Stomach (tissue), 4 donors: ENCODE measurements around the gene STIM2.

Experiments used
- EP300 ChIP-seq: sonication (generic); formaldehyde crosslinking; IDR thresholded peaks from one replicate; pipeline ENCODE4 v1.6.1; 2017; ENCODE audit warnings: antibody characterized with exemption
- POLR2A ChIP-seq, 4 donors: fragments of 450-650 bp; IDR thresholded peaks; one replicate each; pipeline ENCODE4 v1.6.1; 2016; ENCODE audit warnings: antibody characterized with exemption in 4 of 4, control low read depth in 2 of 4, mild to moderate bottlenecking in 1 of 4, moderate library complexity in 1 of 4
- POLR2AphosphoS5 ChIP-seq, 3 donors: sonication (generic); formaldehyde crosslinking; IDR thresholded peaks; one replicate each; pipeline ENCODE4 v1.6.1; 2016; ENCODE audit warnings: antibody characterized with exemption in 3 of 3
- TF ChIP-seq, protein P1 (sequence below), 7 experiments: fragments of 450-650 bp in 4 of 7; fragments of 200-600 bp in 3 of 7; sonication (generic) in 3 of 7; IDR thresholded peaks; one replicate each; pipeline ENCODE4 v1.5.1; 2016 to 2019; ENCODE audit warnings: antibody characterized with exemption in 7 of 7, control low read depth in 2 of 7, mild to moderate bottlenecking in 1 of 7

GRCh38 chr4:26978387-26979053, 117.9 kb downstream of the STIM2 start:
- TF ChIP-seq, protein P1, sequence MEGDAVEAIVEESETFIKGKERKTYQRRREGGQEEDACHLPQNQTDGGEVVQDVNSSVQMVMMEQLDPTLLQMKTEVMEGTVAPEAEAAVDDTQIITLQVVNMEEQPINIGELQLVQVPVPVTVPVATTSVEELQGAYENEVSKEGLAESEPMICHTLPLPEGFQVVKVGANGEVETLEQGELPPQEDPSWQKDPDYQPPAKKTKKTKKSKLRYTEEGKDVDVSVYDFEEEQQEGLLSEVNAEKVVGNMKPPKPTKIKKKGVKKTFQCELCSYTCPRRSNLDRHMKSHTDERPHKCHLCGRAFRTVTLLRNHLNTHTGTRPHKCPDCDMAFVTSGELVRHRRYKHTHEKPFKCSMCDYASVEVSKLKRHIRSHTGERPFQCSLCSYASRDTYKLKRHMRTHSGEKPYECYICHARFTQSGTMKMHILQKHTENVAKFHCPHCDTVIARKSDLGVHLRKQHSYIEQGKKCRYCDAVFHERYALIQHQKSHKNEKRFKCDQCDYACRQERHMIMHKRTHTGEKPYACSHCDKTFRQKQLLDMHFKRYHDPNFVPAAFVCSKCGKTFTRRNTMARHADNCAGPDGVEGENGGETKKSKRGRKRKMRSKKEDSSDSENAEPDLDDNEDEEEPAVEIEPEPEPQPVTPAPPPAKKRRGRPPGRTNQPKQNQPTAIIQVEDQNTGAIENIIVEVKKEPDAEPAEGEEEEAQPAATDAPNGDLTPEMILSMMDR (IDR thresholded peaks at IDR 0.05), result no peak
- TF ChIP-seq POLR2A (IDR thresholded peaks at IDR 0.05), result no peak
- TF ChIP-seq EP300, result no peak
- TF ChIP-seq POLR2AphosphoS5 (IDR thresholded peaks at IDR 0.05), result no peak
